Fibroblast of villous mesenchyme (primary cell): ENCODE results near the gene CLTRN. TPM values are rescaled to one million over a fixed set of nuclear protein-coding genes. Genes with fewer than 3 reads are reported as not detected.
A peak's percentile ranks its signal among the peaks of the same experiment; 100 is the strongest.

Experiments used
- DNase-seq: peaks from one replicate; pipeline ENCODE4 v3.0.0-alpha.2; 2010; ENCODE audit warnings: low read depth
- H3K4me3 ChIP-seq: 2 replicates; pipeline ENCODE4 v1.5.1; 2011; ENCODE audit warnings: low read depth, mild to moderate bottlenecking, low read length
- total RNA-seq: library from RNA; depleted of rRNA; stranded (reverse); fragments of >200 nt; gene quantifications from 2 replicates; pipeline ENCODE4 v1.2.3, GENCODE V29; 2012
- TF ChIP-seq, protein P1 (sequence below): IDR thresholded peaks from 2 replicates; pipeline ENCODE4 v1.5.1; 2012; ENCODE audit warnings: low read depth, mild to moderate bottlenecking, low read length; ENCODE audit not compliant: insufficient read depth

CLTRN gene
- total RNA-seq, 1 donor, result under 0.01 TPM

DNA sequence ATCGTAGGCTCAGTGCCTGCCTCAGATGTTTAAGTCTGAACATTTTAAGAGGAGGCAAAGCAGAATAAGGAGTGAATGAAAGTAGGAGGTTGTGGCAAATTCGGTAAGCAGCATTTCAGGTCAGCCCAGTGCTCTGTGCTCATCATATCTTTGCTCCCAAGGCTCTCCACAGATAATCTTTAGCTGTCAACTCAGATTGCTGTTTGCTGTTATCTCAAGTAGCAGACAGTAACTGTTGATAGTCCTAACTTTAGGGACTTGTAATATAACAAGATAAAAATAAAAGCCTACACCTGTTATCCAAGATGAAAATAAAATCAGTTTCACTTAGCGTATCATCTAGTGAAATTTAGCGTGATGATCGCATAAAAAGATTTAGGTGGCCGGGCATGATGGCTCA, 18.6 kb upstream of the CLTRN start:
- no peak overlapping the region for H3K4me3 ChIP-seq
- TF ChIP-seq, protein P1, sequence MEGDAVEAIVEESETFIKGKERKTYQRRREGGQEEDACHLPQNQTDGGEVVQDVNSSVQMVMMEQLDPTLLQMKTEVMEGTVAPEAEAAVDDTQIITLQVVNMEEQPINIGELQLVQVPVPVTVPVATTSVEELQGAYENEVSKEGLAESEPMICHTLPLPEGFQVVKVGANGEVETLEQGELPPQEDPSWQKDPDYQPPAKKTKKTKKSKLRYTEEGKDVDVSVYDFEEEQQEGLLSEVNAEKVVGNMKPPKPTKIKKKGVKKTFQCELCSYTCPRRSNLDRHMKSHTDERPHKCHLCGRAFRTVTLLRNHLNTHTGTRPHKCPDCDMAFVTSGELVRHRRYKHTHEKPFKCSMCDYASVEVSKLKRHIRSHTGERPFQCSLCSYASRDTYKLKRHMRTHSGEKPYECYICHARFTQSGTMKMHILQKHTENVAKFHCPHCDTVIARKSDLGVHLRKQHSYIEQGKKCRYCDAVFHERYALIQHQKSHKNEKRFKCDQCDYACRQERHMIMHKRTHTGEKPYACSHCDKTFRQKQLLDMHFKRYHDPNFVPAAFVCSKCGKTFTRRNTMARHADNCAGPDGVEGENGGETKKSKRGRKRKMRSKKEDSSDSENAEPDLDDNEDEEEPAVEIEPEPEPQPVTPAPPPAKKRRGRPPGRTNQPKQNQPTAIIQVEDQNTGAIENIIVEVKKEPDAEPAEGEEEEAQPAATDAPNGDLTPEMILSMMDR, result no peak
- DNase-seq, result no peak

DNA sequence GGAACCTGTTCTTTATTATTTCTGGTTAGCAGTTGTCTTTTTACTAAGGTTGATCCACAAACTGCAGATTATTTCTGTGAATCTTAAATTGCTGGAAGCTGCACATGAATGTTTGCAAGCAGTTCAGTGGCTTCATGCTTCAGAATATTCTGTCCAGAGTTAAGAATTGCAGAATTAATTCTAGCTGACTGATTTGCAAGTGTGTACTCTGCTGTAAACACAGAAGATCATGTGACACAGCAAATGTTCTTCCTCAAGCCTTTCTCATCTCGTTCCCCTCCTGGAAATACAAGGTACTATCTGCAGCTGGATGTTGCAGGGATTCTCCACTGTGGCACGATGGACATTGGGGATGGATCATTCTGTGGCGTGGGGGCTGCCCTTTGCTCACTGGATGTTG, 16.8 kb upstream of the CLTRN start:
- DNase-seq, result no peak
- no peak overlapping the region for H3K4me3 ChIP-seq
- TF ChIP-seq, protein P1, result no peak

DNA sequence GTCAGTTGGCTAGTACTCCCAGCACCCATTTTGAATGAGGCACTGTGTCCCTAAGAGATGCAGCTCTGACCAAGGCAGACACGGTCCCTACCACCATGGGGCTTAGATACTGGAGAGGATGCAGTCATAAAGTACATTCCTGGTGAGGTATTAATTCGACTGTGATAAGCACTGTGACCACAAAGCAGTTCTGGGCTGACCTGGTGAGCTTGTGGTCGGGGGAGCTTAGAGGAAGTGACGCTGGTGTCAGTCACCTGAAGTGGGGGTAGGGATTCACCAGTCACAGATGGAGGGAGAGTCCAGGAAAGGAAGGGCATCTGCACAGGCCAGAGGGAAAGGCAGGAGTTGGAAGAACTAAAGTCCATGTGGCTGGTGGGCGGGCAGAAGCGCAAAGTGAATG, 15.8 kb upstream of the CLTRN start:
- peak; percentile 71 for DNase-seq
- H3K4me3 ChIP-seq, result no peak overlapping the region
- TF ChIP-seq, protein P1, result no peak

DNA sequence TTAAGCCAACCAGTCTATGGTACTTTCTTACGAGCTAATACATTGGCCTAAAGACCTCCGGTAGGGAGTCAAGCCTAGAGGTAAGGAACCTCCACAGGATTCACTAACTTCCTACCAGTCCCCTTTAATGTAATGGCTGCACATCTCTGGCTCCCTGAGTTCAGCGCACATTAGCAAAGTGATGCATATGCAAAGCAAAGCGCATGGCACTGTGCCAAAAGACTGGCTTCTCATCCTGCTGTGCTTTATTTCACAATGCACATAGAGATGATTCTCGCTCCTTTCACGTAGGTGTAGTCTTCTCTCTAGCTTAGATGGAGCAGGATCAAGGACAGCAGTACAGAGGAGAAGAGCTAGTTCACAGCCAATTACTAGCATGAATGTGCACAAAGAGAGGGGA, 14.6 kb upstream of the CLTRN start:
- no peak for DNase-seq
- TF ChIP-seq, protein P1, result no peak
- no peak overlapping the region for H3K4me3 ChIP-seq

DNA sequence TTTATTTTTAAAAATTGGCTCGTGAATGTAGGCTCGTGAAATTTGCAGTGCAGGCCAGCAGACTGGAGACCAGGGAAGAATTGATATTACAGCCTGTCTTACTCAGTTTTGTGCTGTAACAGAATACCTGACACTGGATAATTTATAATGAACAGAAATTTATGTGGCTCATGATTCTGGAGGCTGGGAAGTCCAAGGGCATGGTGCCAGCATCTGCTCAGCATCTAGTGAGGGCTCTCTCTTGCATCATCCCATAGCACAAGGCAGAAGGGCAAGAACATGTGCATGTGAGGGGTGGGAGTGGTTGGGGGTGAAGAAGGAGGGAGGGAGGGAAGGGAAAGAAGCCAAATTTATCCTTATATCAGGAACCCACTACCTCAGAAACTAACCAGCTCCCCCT, 13.7 kb upstream of the CLTRN start:
- TF ChIP-seq, protein P1, result no peak
- H3K4me3 ChIP-seq, result no peak overlapping the region
- no peak for DNase-seq

DNA sequence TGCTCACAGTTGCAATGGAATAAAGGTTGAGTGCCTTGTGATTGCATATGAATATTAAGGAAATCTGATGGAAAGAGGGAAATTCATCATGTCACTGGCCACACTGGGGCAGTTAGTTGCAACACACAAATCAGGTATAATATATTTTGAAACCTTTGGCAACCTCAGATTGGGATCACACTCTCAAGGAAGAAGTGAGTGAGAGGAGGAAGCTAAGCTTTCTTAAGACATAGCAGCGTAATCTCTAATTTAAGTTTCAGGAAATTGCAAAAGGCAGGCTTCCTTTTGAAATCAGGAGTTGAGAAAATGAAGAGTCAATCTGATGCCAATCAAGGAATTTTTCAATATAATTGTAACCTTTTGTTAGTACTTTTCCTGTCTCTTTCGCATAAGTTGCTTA, 12.3 kb upstream of the CLTRN start:
- no peak for DNase-seq
- no peak overlapping the region for H3K4me3 ChIP-seq
- TF ChIP-seq, protein P1, result no peak

DNA sequence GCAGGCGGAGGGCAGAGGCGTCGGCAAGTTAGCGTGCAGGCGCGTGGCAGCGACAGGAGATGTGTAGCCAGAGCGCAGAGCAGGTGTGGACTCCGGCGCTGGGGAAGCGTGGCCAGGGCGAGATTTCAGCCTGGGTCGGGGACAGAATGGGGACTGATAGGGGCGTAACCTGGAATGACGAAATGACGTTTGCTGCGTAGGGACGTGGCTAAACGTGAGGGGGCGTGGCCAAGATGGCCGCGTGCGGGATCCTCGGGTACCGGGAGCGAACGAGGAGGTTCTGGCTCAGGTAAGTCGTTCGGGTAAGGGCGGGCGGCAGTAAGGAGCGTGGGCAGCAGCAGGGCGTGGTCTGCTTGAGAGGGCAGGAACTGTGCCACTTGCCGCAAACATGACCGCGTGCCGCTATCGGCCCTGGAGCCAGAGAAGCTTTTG, 10.9 kb upstream of the CLTRN start:
- DNase-seq, result no peak
- peak overlapping the region; percentile 93 for H3K4me3 ChIP-seq
- TF ChIP-seq, protein P1, result no peak
